HepG2 (cell line): ENCODE measurements around the gene PRSS36. TPM values are rescaled to one million over a fixed set of nuclear protein-coding genes. Genes with fewer than 3 reads are reported as not detected.

Source experiments
- AKAP8 ChIP-seq: sonication (generic); formaldehyde crosslinking; IDR thresholded peaks from 2 replicates; pipeline ENCODE4 v1.5.1; 2020; ENCODE audit warnings: mild to moderate bottlenecking, missing genetic modification reagents
- BORCS8-MEF2B ChIP-seq: sonication (generic); formaldehyde crosslinking; IDR thresholded peaks from 2 replicates; pipeline ENCODE4 v1.8.0; 2022; ENCODE audit warnings: mild to moderate bottlenecking, missing genetic modification reagents
- CHD4 ChIP-seq: fragments of 200-600 bp; sonication (generic); IDR thresholded peaks from 2 replicates; pipeline ENCODE4 v1.7.0; 2017; ENCODE audit warnings: mild to moderate bottlenecking, low read length, borderline replicate concordance
- ETV6 ChIP-seq: sonication (generic); formaldehyde crosslinking; conservative IDR thresholded peaks from 2 replicates; pipeline ENCODE4 v1.4.0; 2020; ENCODE audit warnings: missing genetic modification reagents
- FOXP4 ChIP-seq: sonication (generic); formaldehyde crosslinking; IDR thresholded peaks from 2 replicates; pipeline ENCODE4 v1.4.0; 2020; ENCODE audit warnings: missing genetic modification reagents
- KDM6A ChIP-seq: IDR thresholded peaks from 2 replicates; pipeline ENCODE4 v1.6.1; 2016; ENCODE audit warnings: low read depth
- MAFF ChIP-seq: IDR thresholded peaks from 2 replicates; pipeline ENCODE4 v1.6.1; 2011; ENCODE audit warnings: low read depth, low read length, improper control_type of control experiment
- NR2F6 ChIP-seq, 2 experiments: IDR thresholded peaks; 2 replicates each; pipeline ENCODE4 v1.6.1; 2016; ENCODE audit warnings: antibody characterized with exemption in 1 of 2, mild to moderate bottlenecking in 1 of 2
- PCBP1 ChIP-seq: fragments of 200-400 bp; formaldehyde crosslinking; IDR thresholded peaks from 2 replicates; pipeline ENCODE4 v1.6.1; 2017; ENCODE audit warnings: mild to moderate bottlenecking, low read depth, low read length, borderline replicate concordance
- POGZ ChIP-seq: sonication (generic); formaldehyde crosslinking; IDR thresholded peaks from 2 replicates; pipeline ENCODE4 v1.4.0; 2020; ENCODE audit warnings: mild to moderate bottlenecking, missing genetic modification reagents
- RELA ChIP-seq: sonication (generic); formaldehyde crosslinking; IDR thresholded peaks from 2 replicates; pipeline ENCODE4 v1.4.0; 2020; ENCODE audit warnings: missing genetic modification reagents
- SNAPC2 ChIP-seq: sonication (generic); formaldehyde crosslinking; IDR thresholded peaks from 2 replicates; pipeline ENCODE4 v1.8.1; 2022; ENCODE audit warnings: mild to moderate bottlenecking, missing genetic modification reagents
- SRY ChIP-seq: sonication (generic); formaldehyde crosslinking; IDR thresholded peaks from 2 replicates; pipeline ENCODE4 v1.8.0; 2022; ENCODE audit warnings: mild to moderate bottlenecking, missing genetic modification reagents
- TFE3 ChIP-seq: IDR thresholded peaks from 2 replicates; pipeline ENCODE4 v1.6.1; 2016
- TMF1 ChIP-seq: sonication (generic); formaldehyde crosslinking; IDR thresholded peaks from 2 replicates; pipeline ENCODE4 v1.8.1; 2022; ENCODE audit warnings: low read depth, missing genetic modification reagents
- ZFP91 ChIP-seq: sonication (generic); formaldehyde crosslinking; IDR thresholded peaks from 2 replicates; pipeline ENCODE4 v1.9.0; 2022; ENCODE audit warnings: missing genetic modification reagents, mild to moderate bottlenecking, borderline replicate concordance
- ZNF207 ChIP-seq: fragments of 450-650 bp; IDR thresholded peaks from 2 replicates; pipeline ENCODE4 v1.6.1; 2016; ENCODE audit warnings: antibody characterized with exemption, borderline replicate concordance
- ZNF256 ChIP-seq: sonication (generic); formaldehyde crosslinking; conservative IDR thresholded peaks from 2 replicates; pipeline ENCODE4 v1.4.0; 2020; ENCODE audit warnings: missing genetic modification reagents
- ZNF329 ChIP-seq: sonication (generic); formaldehyde crosslinking; IDR thresholded peaks from 2 replicates; pipeline ENCODE4 v1.9.0; 2021; ENCODE audit warnings: low read depth, mild to moderate bottlenecking, missing genetic modification reagents
- ZNF34 ChIP-seq: sonication (generic); formaldehyde crosslinking; IDR thresholded peaks from 2 replicates; pipeline ENCODE4 v1.4.0; 2020; ENCODE audit warnings: mild to moderate bottlenecking, missing genetic modification reagents, borderline replicate concordance
- ZNF383 ChIP-seq: sonication (generic); formaldehyde crosslinking; IDR thresholded peaks from 2 replicates; pipeline ENCODE4 v1.4.0; 2020; ENCODE audit warnings: missing genetic modification reagents, mild to moderate bottlenecking, borderline replicate concordance
- ZNF44 ChIP-seq: sonication (generic); formaldehyde crosslinking; IDR thresholded peaks from 2 replicates; pipeline ENCODE4 v1.5.1; 2020; ENCODE audit warnings: mild to moderate bottlenecking, missing genetic modification reagents
- ZNF460 ChIP-seq: sonication (generic); formaldehyde crosslinking; IDR thresholded peaks from 2 replicates; pipeline ENCODE4 v1.5.1; 2020; ENCODE audit warnings: missing genetic modification reagents, mild to moderate bottlenecking, borderline replicate concordance
- ZNF468 ChIP-seq: sonication (generic); formaldehyde crosslinking; IDR thresholded peaks from 2 replicates; pipeline ENCODE4 v1.8.0; 2022; ENCODE audit warnings: mild to moderate bottlenecking, moderate library complexity, missing genetic modification reagents
- ZNF615 ChIP-seq: sonication (generic); formaldehyde crosslinking; IDR thresholded peaks from 2 replicates; pipeline ENCODE4 v1.5.0; 2020; ENCODE audit warnings: mild to moderate bottlenecking, missing genetic modification reagents, borderline replicate concordance
- ZSCAN22 ChIP-seq: sonication (generic); formaldehyde crosslinking; IDR thresholded peaks from 2 replicates; pipeline ENCODE4 v1.4.0; 2020; ENCODE audit warnings: mild to moderate bottlenecking, missing genetic modification reagents
- polyA plus RNA-seq, 8 experiments: library from polyadenylated mRNA; depleted of rRNA in 3 of 8; stranded (reverse) in 7 of 8; unstranded in 1 of 8; fragments of >200 nt; fragmentation: Illumina TruSeq in 4 of 8; extraction: Trizol in 4 of 8; gene quantifications; 2 replicates each; pipeline versions ENCODE4 v1.2.1 to v1.2.3, GENCODE V29; 2011 to 2016; ENCODE audit warnings: low read depth in 4 of 8, missing spikeins in 1 of 8, mixed read lengths in 1 of 8; ENCODE audit not compliant: insufficient read depth in 1 of 8
- total RNA-seq, 5 experiments: library from RNA; depleted of rRNA; stranded (reverse); fragments of >200 nt; fragmentation: Illumina TruSeq; extraction: Trizol; gene quantifications; 2 replicates each; pipeline ENCODE4 v1.2.3, GENCODE V29; 2016; ENCODE audit warnings: low read depth in 1 of 5

The PRSS36 gene
- total and polyA plus RNA-seq, 2 of the 13 experiments (the other 11 are each of a cell fraction or from before 2014, with no cell fraction given): 1.5 to 2.1 TPM

- TF ChIP-seq TMF1: peak; percentile 82
- TF ChIP-seq ZNF207: peak; percentile 71; the same call in 1 of the 2 replicates
- no peak for TF ChIP-seq KDM6A (CRISPR knock-in tag)
- TF ChIP-seq ZNF468 (CRISPR knock-in tag): no peak; the same call in 1 of the 2 replicates
- peak; percentile 87; the same call in 1 of the 2 replicates for TF ChIP-seq RELA
- peak; percentile 42; the same call in 1 of the 2 replicates for TF ChIP-seq MAFF
- peak; percentile 94; the same call in 1 of the 2 replicates for TF ChIP-seq ZNF383 (CRISPR knock-in tag)
- no peak; the same call in 1 of the 2 replicates for TF ChIP-seq ZNF460 (CRISPR knock-in tag)
- TF ChIP-seq SNAPC2: 0 out of 2 replicates have a peak, but pooled peaks have one; percentile 82
- TF ChIP-seq ZSCAN22 (CRISPR knock-in tag): peak; percentile 37; the same call in 1 of the 2 replicates
- TF ChIP-seq ZNF329 (CRISPR knock-in tag): peak; percentile 68
- TF ChIP-seq ZNF34: peak; percentile 65; the same call in 1 of the 2 replicates
- TF ChIP-seq AKAP8: peak; percentile 71
- peak; percentile 82; the same call in 1 of the 2 replicates for TF ChIP-seq SRY (CRISPR knock-in tag)
- TF ChIP-seq TFE3 (CRISPR knock-in tag): peak; percentile 65; the same call in 1 of the 2 replicates
- TF ChIP-seq ETV6 (CRISPR knock-in tag): peak; percentile 88; the same call in 1 of the 2 replicates
- TF ChIP-seq BORCS8-MEF2B (CRISPR knock-in tag): peak; percentile 85
- peak; percentile 99 for TF ChIP-seq ZNF615 (CRISPR knock-in tag)
- peak; percentile 96 for TF ChIP-seq ZFP91 (CRISPR knock-in tag)
- TF ChIP-seq PCBP1: peak; percentile 61; the same call in 1 of the 2 replicates
- peak; percentile 69 for TF ChIP-seq POGZ (CRISPR knock-in tag)
- TF ChIP-seq NR2F6 (IDR thresholded peaks at IDR 0.05): no peak
- TF ChIP-seq NR2F6 (CRISPR knock-in tag; IDR thresholded peaks at IDR 0.05): peak; percentile 65
- TF ChIP-seq ZNF256 (CRISPR knock-in tag): peak; percentile 93; the same call in 1 of the 2 replicates
- TF ChIP-seq ZNF44 (CRISPR knock-in tag): peak; percentile 97
- TF ChIP-seq CHD4: no peak
- TF ChIP-seq FOXP4 (CRISPR knock-in tag): no peak
Observed at GRCh38 chr16:31179747-31180459, 30.0 kb upstream of the PRSS36 start, which contains the start of gene FUS (continued).
